Thymus (tissue), 14 donors: ENCODE results near the gene PRB2. TPM values are rescaled to one million over a fixed set of nuclear protein-coding genes. Genes with fewer than 3 reads are reported as not detected.
"Not testable (repeated sequence)": the region's sequence is repeated elsewhere in the genome, so short reads cannot be mapped to it uniquely, and the experiment has no call there.

ENCODE experiments used
- DNase-seq, 9 donors: peaks; one replicate each; pipeline ENCODE4 v3.0.0-alpha.2; 2013; ENCODE audit warnings: low spot score in 9 of 9, low read depth in 6 of 9, missing footprints in 1 of 9
- H3K27ac ChIP-seq, 2 donors: one replicate each; pipeline ENCODE4 v1.5.1; 2013; ENCODE audit warnings: control low read depth in 1 of 2, low read depth in 1 of 2, low read length in 1 of 2, mild to moderate bottlenecking in 1 of 2, moderate library complexity in 1 of 2
- H3K27me3 ChIP-seq, 2 donors: one replicate each; pipeline ENCODE4 v1.5.1; 2013; ENCODE audit warnings: low read length in 1 of 2; ENCODE audit not compliant: control insufficient read depth in 2 of 2, insufficient read depth in 1 of 2
- H3K36me3 ChIP-seq, 2 donors: one replicate each; pipeline ENCODE4 v1.5.1; 2013; ENCODE audit warnings: low read length in 1 of 2, mild to moderate bottlenecking in 1 of 2, moderate library complexity in 1 of 2; ENCODE audit not compliant: control insufficient read depth in 2 of 2, insufficient read depth in 2 of 2
- H3K4me1 ChIP-seq, 2 donors: one replicate each; pipeline ENCODE4 v1.5.1; 2013; ENCODE audit warnings: low read length in 2 of 2; ENCODE audit not compliant: control insufficient read depth in 2 of 2, insufficient read depth in 2 of 2
- H3K4me3 ChIP-seq, 2 donors: one replicate each; pipeline ENCODE4 v1.5.1; 2013; ENCODE audit warnings: low read length in 2 of 2, control low read depth in 1 of 2, mild to moderate bottlenecking in 1 of 2
- H3K9me3 ChIP-seq, 2 donors: one replicate each; pipeline ENCODE4 v1.5.1; 2013; ENCODE audit warnings: low read length in 1 of 2, mild to moderate bottlenecking in 1 of 2; ENCODE audit not compliant: control insufficient read depth in 2 of 2, insufficient read depth in 1 of 2
- WGBS: extraction: QIAGEN DNeasy Blood & Tissue Kit; methylation state at CpG from one replicate; pipeline ENCODE4 v1.1.7; 2013; 5-methylcytosine and 5-hydroxymethylcytosine counted together
- long read RNA-seq, 10 donors: transcript quantifications; one replicate each; lab custom pipeline, GENCODE V29; 2026
- polyA plus RNA-seq: library from polyadenylated mRNA; stranded (reverse); fragments of 200-250 nt; gene quantifications from one replicate; pipeline ENCODE4 v1.2.3, GENCODE V29; 2013
- total RNA-seq: library from RNA; stranded (reverse); fragments of 120-200 nt; gene quantifications from one replicate; pipeline ENCODE4 v1.2.4, GENCODE V29; 2013
- donor health status: healthy.

PRB2 gene
- total RNA-seq, result 0.05 TPM
- 0.94 TPM for polyA plus RNA-seq
- long read RNA-seq, donor 1, result 0 reads
- long read RNA-seq, donor 2, result 0 reads
- long read RNA-seq, donor 3, result 0 reads
- long read RNA-seq, donor 4, result 0 reads
- long read RNA-seq, donor 5, result 0 reads
- long read RNA-seq, donor 6, result 0 reads
- long read RNA-seq, donor 7, result 0 reads
- long read RNA-seq, donor 8, result 0 reads
- long read RNA-seq, donor 9, result 0 reads
- long read RNA-seq, donor 10, result 0 reads

GRCh38 chr12:11395467-11395866 lies at the start of gene PRB2:
Gene PRB2, minus strand, starts transcription at chr12:11395567. Its CDS starts 38 bp downstream, at chr12:11395529.
- not testable (repeated sequence) for H3K36me3 ChIP-seq, DNase-seq, H3K4me1 ChIP-seq, H3K27me3 ChIP-seq, H3K9me3 ChIP-seq, H3K4me3 ChIP-seq, H3K27ac ChIP-seq
- no CpG with 5 or more reads among the region's 1 CpG for WGBS

GRCh38 chr12:11437966-11438365 lies 42.6 kb upstream of the PRB2 start:
- WGBS, result 94% methylated on average over 2 of the region's 2 CpGs
- Histone ChIP-seq H3K27me3 (no peaks in the 10 kb centered on the region), H3K4me1 (no peaks in the 10 kb centered on the region), H3K4me3 (no peak overlapping the region), H3K9me3 (no peaks in the 10 kb centered on the region), H3K27ac (no peak overlapping the region), H3K36me3 (no peaks in the 10 kb centered on the region)
- DNase-seq, result no peak

GRCh38 chr12:11433664-11434063 lies 38.3 kb upstream of the PRB2 start:
- 86% methylated on average over 4 of the region's 4 CpGs for WGBS
- no peak overlapping the region for H3K4me3 ChIP-seq

GRCh38 chr12:11431486-11431885 lies 36.1 kb upstream of the PRB2 start:
- Histone ChIP-seq H3K27me3 (no peaks in the 10 kb centered on the region), H3K27ac (no peak overlapping the region), H3K36me3 (no peaks in the 10 kb centered on the region), H3K4me3 (no peak overlapping the region), H3K9me3 (no peaks in the 10 kb centered on the region), H3K4me1 (peaks cover 0 to 4% of the 10 kb centered on the region in 2 donors)
- WGBS, result 51% methylated on average over 4 of the region's 4 CpGs
- no peak for DNase-seq

More at GRCh38 chr12:11433664-11434063, 38.3 kb upstream of the PRB2 start:
- no peak overlapping the region for H3K27ac ChIP-seq
- H3K27me3 ChIP-seq, result no peaks in the 10 kb centered on the region
- H3K36me3 ChIP-seq, result no peaks in the 10 kb centered on the region
- DNase-seq, result no peak
- H3K9me3 ChIP-seq, result no peaks in the 10 kb centered on the region
- H3K4me1 ChIP-seq, result peaks cover 0 to 4% of the 10 kb centered on the region in 2 donors

- H3K27ac ChIP-seq, result no peak overlapping the region
- DNase-seq, result no peak
- 95% methylated on average over 1 of the region's 1 CpG for WGBS
- H3K27me3 ChIP-seq, result no peaks in the 10 kb centered on the region
- H3K4me3 ChIP-seq, result no peak overlapping the region
- H3K9me3 ChIP-seq, result no peaks in the 10 kb centered on the region
- H3K4me1 ChIP-seq, result peaks cover 0 to 4% of the 10 kb centered on the region in 2 donors
- no peaks in the 10 kb centered on the region for H3K36me3 ChIP-seq
Measured at GRCh38 chr12:11427341-11427740, 32.0 kb upstream of the PRB2 start.

GRCh38 chr12:11412731-11413130 lies 17.4 kb upstream of the PRB2 start:
- Histone ChIP-seq H3K36me3 (no peaks in the 10 kb centered on the region), H3K4me3 (no peak overlapping the region), H3K27me3 (no peaks in the 10 kb centered on the region), H3K27ac (no peak overlapping the region), H3K9me3 (peaks cover 0 to 3% of the 10 kb centered on the region in 2 donors), H3K4me1 (no peaks in the 10 kb centered on the region)
- DNase-seq, result no peak

GRCh38 chr12:11408096-11408495 lies 12.7 kb upstream of the PRB2 start:
- H3K27ac ChIP-seq, result no peak overlapping the region
- no peak overlapping the region for H3K4me3 ChIP-seq
- no peaks in the 10 kb centered on the region for H3K4me1 ChIP-seq
- no peaks in the 10 kb centered on the region for H3K36me3 ChIP-seq
- no peaks in the 10 kb centered on the region for H3K27me3 ChIP-seq
- 96% methylated on average over 6 of the region's 6 CpGs for WGBS
- H3K9me3 ChIP-seq, result no peaks in the 10 kb centered on the region
- no peak for DNase-seq

GRCh38 chr12:11397366-11397765 lies 2.0 kb upstream of the PRB2 start:
- no peak for DNase-seq
- H3K4me3 ChIP-seq, result no peak overlapping the region
- WGBS, result 67% methylated on average over 1 of the region's 1 CpG
- H3K27me3 ChIP-seq, result peaks cover 0 to 7% of the 10 kb centered on the region in 2 donors
- H3K9me3 ChIP-seq, result peaks cover 0 to 3% of the 10 kb centered on the region in 2 donors
- H3K27ac ChIP-seq, result no peak overlapping the region
- no peaks in the 10 kb centered on the region for H3K4me1 ChIP-seq
- H3K36me3 ChIP-seq, result no peaks in the 10 kb centered on the region

- H3K9me3 ChIP-seq, H3K4me1 ChIP-seq, H3K27me3 ChIP-seq, H3K27ac ChIP-seq, H3K36me3 ChIP-seq, DNase-seq, H3K4me3 ChIP-seq: not testable (repeated sequence)
- 97% methylated on average over 2 of the region's 3 CpGs for WGBS
Measured at GRCh38 chr12:11391456-11391855, 3.9 kb downstream of the PRB2 start.
